ENCODE data around the gene PPP3CA. TPM values are rescaled to one million over a fixed set of nuclear protein-coding genes. Genes with fewer than 3 reads are reported as not detected.
"Not testable (repeated sequence)": the region's sequence is repeated elsewhere in the genome, so short reads cannot be mapped to it uniquely, and the experiment has no call there.

Gene PPP3CA
- total RNA-seq, 4 donors from 2014 or later, result 32.7 to 45.1 (median 44.0) TPM

DNA sequence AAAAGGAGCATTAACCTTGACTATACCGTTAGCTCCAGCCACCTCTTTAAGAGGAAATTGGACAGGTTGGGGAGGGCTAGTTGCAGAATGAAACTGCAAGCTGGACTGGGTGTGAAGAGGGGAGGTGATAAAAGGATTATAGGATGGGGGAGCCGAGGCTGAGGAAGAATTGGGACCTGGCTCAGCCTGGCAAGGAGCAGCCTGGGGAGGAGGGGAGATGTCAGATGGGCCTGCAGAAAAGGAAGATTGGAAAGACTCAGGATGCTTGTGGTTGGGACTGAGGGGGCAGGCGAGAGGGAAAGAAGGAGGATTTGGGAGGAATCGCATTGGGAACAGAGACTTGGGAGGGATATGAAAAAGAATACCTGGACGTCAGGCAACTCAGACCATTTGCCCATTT is 351.7 kb downstream of the PPP3CA start:
- no peak for TF ChIP-seq POLR2A (IDR thresholded peaks at IDR 0.05)
- TF ChIP-seq CTCF (IDR thresholded peaks at IDR 0.05), result no peak
- no peak for TF ChIP-seq EP300 (IDR thresholded peaks at IDR 0.05)
- H3K36me3 ChIP-seq, result no peaks in the 10 kb centered on the region
- 86 to 88% methylated on average over 5 of the region's 5 CpGs for WGBS, 2 donors
- H3K4me3 ChIP-seq, result no peak overlapping the region
- H3K27me3 ChIP-seq, result no peaks in the 10 kb centered on the region
- H3K4me1 ChIP-seq, result no peaks in the 10 kb centered on the region
- no peak for DNase-seq (ENCODE audit: low spot score in 2 of 2)
- peaks cover 0 to 8% (median 2%) of the 10 kb centered on the region in 4 donors for H3K9me3 ChIP-seq
- H3K27ac ChIP-seq, result no peak overlapping the region

DNA sequence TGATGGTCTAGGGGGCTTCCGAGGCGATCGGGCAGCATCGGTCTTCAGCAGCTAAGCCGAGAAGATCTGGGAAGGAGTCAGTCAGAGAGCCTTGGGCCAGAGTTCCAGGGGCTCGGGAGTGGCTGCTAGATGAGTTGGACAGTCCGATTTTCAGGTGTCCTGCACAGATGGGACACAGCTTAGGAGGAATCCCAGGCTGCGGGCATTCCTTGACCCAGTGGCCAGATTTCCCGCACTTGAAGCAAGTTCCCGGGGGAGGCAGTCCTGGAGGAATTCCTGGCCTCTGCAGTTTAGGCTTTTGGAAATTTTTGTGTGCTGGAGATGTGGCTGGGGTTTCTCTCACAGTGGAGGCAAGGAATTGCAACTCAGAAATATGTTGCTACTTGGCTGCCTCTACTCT is 352.3 kb downstream of the PPP3CA start:
- 83 to 89% methylated on average over 10 of the region's 10 CpGs for WGBS, 2 donors
- not testable (repeated sequence) for H3K27me3 ChIP-seq

DNA sequence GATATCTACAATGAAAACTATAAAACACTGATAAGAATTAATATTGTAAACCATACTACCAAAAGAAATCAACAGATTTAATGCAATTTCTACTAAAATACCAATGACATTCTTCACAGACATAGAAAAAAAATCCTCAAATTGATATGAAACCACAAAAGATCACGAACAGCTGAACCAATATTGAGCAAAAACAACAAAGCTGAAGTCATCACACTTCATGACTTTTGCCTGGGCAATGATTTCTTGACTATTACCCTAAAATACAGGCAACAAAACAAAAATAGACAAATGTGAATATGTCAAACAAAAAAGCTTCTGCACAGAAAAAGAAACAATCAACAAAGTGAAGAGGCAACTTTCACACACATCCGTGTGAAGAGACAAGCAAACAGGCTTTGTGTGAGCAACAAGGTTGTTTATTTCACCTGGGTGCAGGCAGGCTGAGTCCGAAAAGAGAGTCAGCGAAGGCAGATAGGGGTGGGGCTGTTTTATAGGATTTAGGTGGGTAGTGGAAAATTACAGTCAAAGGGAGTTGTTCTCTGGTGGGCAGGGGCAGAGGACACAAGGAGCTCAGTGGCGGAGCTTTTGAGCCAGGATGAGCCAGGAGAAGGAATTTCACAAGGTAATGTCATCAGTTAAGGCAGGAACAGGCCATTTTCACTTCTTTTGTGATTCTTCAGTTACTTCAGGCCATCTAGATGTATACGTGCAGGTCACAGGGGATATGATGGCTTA is 355.8 kb downstream of the PPP3CA start:
- H3K36me3 ChIP-seq; H3K9me3 ChIP-seq; H3K4me1 ChIP-seq; H3K27ac ChIP-seq; DNase-seq (ENCODE audit: low spot score in 2 of 2); H3K27me3 ChIP-seq; H3K4me3 ChIP-seq: not testable (repeated sequence)
- WGBS, 2 donors, result 76 to 80% methylated on average over 6 of the region's 6 CpGs

More for the DNA sequence above, 352.3 kb downstream of the PPP3CA start:
- H3K27ac ChIP-seq; H3K4me3 ChIP-seq; H3K36me3 ChIP-seq; H3K4me1 ChIP-seq; H3K9me3 ChIP-seq; DNase-seq (ENCODE audit: low spot score in 2 of 2): not testable (repeated sequence)

- H3K4me3 ChIP-seq, result no peak overlapping the region
- TF ChIP-seq POLR2A (IDR thresholded peaks at IDR 0.05), result no peak
- no peak for TF ChIP-seq CTCF (IDR thresholded peaks at IDR 0.05)
- no peak for TF ChIP-seq EP300 (IDR thresholded peaks at IDR 0.05)
Measured at GRCh38 chr4:100989401-100989800, 357.9 kb downstream of the PPP3CA start.

GRCh38 chr4:100988876-100989275 is 358.4 kb downstream of the PPP3CA start:
- TF ChIP-seq EP300 (IDR thresholded peaks at IDR 0.05) (no peak), CTCF (IDR thresholded peaks at IDR 0.05) (no peak), POLR2A (IDR thresholded peaks at IDR 0.05) (no peak)
- Histone ChIP-seq H3K27ac (no peak overlapping the region), H3K4me1 (no peaks in the 10 kb centered on the region), H3K9me3 (peaks cover 0 to 6% (median 0%) of the 10 kb centered on the region in 4 donors), H3K4me3 (no peak overlapping the region), H3K27me3 (no peaks in the 10 kb centered on the region), H3K36me3 (no peaks in the 10 kb centered on the region)
- DNase-seq (ENCODE audit: low spot score in 2 of 2), result no peak
- 31 to 42% methylated on average over 4 of the region's 4 CpGs for WGBS, 2 donors

More at GRCh38 chr4:100989401-100989800, 357.9 kb downstream of the PPP3CA start:
- no peak for DNase-seq (ENCODE audit: low spot score in 2 of 2)
- H3K27me3 ChIP-seq, result no peaks in the 10 kb centered on the region
- H3K9me3 ChIP-seq, result peaks cover 0 to 6% (median 0%) of the 10 kb centered on the region in 4 donors
- no peaks in the 10 kb centered on the region for H3K4me1 ChIP-seq
- no peak overlapping the region for H3K27ac ChIP-seq
- H3K36me3 ChIP-seq, result no peaks in the 10 kb centered on the region

- Histone ChIP-seq H3K27me3 (no peaks in the 10 kb centered on the region), H3K9me3 (peaks cover 0 to 6% (median 0%) of the 10 kb centered on the region in 4 donors), H3K27ac (no peak overlapping the region), H3K4me3 (no peak overlapping the region), H3K4me1 (no peaks in the 10 kb centered on the region), H3K36me3 (no peaks in the 10 kb centered on the region)
- TF ChIP-seq EP300 (IDR thresholded peaks at IDR 0.05) (no peak), CTCF (IDR thresholded peaks at IDR 0.05) (no peak), POLR2A (IDR thresholded peaks at IDR 0.05) (no peak)
- 58 to 68% methylated on average over 8 of the region's 8 CpGs for WGBS, 2 donors
- no peak for DNase-seq (ENCODE audit: low spot score in 2 of 2)
Measured at GRCh38 chr4:100986360-100986868, 360.9 kb downstream of the PPP3CA start.

Measured in tibial nerve (tissue), 4 donors.